Cerebellar cortex (tissue), 1 donor: Measurements from ENCODE around the gene GOLGA6L6.
"Not testable (repeated sequence)": the region's sequence is repeated elsewhere in the genome, so short reads cannot be mapped to it uniquely, and the experiment has no call there.

ENCODE experiments used
- DNase-seq: peaks from one replicate; pipeline ENCODE4 v3.0.0-alpha.2; 2015; ENCODE audit warnings: low spot score

The GOLGA6L6 gene, protein sequence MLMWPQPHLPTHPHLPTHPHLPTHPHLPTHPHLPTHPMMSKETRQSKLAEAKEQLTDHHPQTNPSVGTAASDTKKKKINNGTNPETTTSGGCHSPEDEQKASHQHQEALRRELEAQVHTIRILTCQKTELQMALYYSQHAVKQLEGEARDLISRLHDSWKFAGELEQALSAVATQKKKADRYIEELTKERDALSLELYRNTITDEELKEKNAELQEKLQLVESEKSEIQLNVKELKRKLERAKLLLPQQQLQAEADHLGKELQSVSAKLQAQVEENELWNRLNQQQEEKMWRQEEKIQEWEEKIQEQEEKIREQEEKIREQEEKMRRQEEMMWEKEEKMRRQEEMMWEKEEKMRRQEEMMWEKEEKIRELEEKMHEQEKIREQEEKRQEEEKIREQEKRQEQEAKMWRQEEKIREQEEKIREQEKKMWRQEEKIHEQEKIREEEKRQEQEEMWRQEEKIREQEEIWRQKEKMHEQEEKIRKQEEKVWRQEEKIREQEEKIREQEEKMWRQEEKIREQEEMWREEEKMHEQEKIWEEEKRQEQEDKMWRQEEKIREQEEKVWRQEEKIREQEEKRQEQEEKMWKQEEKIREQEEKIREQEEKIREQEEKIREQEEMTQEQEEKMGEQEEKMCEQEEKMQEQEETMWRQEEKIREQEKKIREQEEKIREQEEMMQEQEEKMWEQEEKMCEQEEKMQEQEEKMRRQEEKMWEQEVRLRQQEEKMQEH

DNA sequence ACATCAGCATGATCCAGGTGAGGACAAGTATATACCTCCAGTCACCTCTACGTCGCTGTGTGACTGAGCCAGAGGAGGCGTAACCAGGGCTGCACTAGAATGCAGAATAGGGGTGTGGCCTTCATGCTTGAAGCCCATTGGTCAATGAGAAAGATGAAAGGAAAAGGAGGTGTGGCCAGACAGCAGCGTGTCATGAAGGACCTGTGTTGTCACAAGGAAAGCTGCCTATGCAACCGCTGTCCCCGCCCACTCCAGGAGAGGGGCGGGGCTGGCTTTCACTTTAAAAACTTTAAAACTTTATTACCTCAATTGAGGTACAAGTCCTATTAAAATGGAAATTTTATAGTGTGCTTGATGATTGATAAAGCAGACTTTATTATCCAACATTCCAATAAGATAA, at the start of gene GOLGA6L6:
GOLGA6L6 (minus strand) TSS at position 101 of the 400 bp plus-strand sequence; CDS start at position 10, 91 bp downstream.
- not testable (repeated sequence) for DNase-seq

DNA sequence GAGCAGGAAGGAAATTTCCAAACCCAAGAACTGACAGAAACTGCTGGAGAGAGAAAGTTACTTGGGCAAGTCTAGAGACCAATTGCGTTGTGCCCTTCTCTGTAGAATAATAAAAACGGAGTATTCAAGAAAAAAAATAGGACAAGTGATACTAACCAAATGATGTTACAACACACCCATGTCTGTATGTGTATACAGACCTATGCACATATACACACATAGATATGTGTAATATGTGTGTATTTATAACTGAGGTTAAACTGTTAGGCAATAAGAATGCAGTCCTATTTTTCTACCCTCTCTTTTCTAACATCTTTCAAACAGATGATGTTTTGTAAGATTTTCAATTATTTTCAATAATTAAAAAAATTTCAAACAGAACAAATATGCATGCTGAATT, 48.5 kb upstream of the GOLGA6L6 start:
- DNase-seq: not testable (repeated sequence)

DNA sequence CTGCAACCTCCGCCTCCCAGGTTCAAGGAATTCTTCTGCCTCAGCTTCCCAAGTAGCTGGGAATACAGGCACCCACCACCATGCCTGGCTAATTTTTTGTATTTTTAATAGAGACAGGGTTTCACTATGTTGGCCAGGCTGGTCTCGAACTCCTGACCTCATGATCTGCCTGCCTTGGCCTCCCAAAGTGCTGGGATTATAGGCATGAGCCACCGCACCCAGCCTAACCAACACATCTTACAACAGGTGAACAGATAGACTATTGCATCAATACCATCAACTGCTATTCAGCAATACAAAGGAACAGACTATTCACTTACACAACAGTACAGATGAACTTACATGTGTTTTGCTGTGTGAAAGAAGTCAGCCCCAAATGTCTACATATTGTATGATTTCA, 45.2 kb upstream of the GOLGA6L6 start:
- not testable (repeated sequence) for DNase-seq

DNA sequence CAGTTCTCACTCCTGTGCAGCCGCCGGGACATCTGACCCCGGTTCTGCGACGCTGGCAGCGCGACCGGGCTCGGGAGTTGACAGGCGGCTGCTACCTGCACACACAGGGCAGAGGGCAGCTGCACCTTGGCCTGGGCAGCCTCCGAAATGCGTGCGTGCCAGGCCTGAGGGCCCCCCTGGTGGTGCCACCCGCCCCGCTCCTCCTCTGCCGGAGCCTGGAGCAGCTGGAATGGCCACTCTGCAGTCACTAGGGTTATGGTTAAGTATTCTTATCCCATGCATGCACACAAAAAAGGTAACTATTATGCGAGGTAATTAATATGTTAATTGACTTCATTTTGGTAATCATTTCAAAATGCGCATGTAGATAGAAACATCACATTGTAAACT, 41.1 kb upstream of the GOLGA6L6 start:
- DNase-seq: not testable (repeated sequence)

DNA sequence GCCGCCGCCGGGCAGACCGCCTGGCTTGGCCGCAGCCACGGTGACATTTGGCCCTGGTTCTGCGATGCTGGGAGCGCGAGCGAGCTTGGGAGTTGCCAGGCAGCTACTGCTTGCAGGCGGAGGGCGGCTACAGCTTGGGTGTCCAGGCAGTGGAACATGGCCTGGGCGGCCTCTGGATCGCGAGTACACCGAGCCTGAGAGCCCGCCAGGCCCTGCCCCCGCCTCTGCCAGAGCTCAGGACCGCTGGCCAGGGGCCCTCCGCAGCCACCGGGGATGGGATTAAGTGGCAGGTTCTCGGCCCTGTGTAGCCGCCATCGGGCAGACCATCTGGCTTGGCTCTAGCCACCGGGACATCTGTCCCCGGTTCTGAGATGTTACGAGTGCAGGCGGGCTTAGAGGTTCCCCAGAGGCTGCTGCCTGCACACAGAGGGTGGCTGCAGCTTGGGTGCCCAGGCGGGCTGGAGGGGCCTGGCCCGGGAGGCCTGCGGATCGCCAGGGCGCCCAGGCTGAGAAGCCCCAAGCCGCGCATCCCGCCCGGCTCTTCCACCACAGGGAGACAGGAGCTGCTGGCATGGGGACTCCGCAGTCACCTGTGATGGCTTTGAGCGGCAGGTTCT, 40.6 kb upstream of the GOLGA6L6 start:
- not testable (repeated sequence) for DNase-seq

DNA sequence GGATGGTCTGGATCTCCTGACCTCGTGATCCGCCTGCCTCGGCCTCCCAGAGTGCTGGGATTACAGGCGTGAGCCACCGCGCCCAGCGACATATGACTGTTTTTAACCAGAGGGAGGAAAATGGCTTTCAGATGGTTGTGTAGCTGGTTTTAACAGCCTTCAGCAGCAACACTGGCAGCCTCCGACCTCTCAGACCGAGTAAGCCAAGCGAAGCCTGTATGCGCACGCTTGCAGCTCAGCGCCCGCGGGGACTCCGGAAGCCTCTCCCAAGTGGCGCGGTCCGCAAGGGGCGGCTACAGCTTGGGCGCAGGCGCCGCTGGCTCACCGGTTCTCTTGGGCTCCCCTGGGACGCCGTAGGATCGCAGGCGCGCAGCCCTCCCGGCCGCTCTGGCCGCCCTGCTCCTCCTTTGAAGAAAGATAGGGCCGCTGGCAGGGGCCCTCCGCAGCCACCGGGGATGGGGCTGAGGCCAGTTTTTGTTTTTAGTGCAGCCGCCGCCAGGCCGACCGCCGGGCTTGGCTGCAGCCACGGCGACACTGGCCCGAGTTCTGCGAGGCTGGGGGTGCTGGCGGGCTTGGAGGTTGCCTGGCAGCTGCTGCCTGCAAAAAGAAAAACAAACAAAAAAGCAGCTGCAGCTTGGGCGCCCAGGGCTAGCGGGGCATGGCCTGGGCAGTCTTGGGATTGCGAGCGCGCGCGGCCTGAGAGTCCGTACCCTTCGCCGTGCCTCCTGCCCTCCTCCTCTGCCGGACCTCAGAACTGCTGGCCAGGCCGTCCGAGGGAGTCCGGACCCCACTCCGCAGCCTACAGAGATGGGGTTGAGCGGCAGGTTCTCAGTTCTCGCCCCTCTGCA, 39.9 kb upstream of the GOLGA6L6 start:
- DNase-seq: not testable (repeated sequence)

DNA sequence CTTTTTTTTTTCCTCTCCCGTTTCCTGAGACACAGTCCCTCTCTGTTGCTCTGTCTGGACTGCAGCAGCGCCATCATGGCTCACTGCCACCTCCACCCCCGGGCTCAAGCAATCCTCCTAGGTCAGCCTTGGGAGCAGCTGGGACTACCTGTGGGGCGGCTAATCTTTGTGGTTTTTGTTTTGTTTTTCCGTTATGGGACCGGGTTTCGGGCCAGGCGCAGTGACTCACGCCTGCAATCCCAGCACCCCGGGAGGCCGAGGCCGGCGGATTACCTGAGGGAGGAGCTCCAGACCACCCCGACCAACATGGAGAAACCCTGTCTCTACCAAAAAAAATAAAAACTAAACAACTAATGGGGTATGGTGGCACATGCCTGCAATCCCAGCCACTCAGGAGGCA, 38.1 kb upstream of the GOLGA6L6 start:
- DNase-seq: not testable (repeated sequence)

DNA sequence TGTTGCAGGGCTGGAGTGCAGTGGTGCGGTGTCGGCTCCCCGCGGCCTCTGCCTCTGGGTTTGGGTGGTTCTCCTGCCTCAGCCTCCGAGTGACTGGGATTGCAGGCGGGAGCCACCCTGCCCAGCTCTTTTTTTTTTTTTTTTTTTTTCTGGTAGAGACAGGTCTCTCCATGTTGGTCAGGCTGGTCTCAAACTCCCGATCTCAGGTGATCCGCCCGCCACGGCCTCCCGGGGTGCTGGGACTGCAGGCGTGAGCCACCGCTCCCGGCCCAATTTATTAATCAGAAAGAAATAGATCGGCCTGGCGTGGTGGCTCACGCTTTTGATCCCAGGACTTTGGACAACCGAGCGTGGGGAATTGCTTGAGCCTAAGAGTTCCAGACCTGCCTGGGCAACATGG, 9.7 kb upstream of the GOLGA6L6 start:
- DNase-seq: not testable (repeated sequence)

DNA sequence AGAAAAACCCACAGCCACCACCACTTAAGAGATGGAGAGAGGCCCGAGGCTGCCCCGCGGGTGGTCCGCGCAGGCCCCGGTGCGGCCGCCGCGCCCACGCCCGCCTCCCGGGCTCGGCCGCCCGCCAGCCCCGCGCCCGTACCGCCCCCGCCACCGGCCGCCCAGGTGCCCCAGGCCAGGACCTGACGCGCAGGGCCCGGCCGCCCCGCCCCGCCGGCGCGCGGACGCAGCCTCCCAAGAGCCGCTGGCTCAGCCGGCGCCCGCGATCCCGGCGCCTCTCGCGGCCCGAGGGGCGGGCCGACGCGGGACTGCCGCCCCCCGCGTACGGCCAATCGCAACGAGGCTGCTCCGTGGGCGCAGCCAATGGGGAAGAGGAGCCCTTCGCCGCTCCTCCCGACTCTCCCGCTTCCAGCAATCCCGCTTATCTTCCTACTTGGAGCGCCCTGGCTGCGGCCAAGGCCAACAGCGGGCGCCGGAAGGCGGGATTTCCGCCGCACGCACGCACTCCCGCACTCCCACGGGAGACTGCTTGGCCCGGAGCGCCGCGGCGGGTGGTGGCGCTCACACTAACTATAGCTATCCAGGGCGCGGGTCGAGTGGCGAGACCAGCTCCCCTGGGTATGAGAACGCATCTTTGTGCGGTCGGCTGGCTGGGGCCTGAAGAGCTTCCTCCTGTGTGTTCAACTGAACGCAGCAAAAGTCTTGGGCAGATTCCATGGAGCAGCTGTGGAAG, 35.5 kb downstream of the GOLGA6L6 start:
- not testable (repeated sequence) for DNase-seq

DNA sequence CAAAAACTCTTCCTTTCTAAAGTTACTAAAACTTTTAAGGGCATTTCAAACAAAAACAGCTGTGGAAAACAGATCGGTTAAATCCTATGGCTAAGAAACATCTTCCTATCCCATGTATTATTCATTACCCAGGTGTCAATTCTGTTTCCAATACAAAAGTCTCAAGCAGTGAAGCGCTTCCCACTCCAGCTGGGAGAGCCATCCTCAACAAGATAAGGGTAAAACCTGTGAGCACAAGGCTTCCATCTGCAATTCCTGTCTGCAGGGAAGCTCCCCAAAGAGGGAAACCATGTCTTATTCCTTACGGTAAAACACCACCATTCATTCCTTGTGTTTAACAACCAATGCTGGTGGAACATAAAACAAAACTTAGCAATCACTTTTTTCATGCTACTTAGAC, 38.8 kb downstream of the GOLGA6L6 start:
- DNase-seq: not testable (repeated sequence)

DNA sequence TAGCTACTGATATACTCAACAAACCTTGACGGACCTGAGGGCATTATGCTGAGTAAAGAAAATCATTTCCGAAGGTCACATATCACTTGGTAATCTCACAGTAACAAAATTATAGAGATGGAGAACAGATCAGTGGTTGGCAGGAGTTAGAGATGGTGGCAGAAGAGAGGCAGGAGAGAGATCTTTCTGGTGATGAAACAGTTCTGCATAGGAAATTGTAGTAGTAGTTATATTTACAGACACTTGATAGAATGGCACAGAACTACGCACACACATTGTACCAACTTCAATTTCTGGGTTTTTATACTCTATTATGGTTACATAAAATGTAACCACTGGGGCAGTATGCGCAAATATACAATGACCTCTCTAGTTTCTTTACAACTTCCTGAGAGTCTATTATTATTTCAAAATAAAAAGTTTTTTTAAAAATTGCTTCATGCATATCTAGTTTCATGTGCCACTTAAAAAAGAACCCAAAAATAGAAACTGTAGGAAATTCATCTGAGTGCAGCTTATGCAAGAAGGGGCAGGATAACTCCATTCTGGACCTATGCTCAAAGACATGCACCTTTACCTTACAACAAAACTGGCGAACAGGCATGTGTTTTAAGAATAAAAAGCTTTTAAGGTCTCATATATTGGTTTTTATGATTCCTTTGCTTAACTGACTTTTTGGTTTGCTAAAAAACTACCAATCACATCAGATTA, 39.9 kb downstream of the GOLGA6L6 start:
- DNase-seq: not testable (repeated sequence)

DNA sequence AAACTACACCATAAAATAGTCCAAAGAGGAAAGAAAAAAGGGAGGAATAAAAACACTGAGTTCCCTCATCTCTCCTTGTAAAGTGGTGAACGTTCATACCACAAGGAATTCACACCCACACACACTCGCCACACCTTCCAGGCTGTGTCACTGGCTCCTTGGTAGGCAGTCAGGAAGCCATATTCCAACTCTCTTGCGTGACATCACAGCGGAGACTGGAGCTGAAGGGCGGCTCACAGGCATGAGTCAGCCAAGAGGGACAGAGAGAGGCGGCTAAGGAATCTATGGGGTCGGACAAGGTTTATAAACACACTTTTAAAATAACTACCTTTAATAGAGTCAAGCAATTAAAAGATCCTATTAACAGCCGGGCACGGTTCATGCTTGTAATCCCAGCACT, 43.8 kb downstream of the GOLGA6L6 start:
- not testable (repeated sequence) for DNase-seq

DNA sequence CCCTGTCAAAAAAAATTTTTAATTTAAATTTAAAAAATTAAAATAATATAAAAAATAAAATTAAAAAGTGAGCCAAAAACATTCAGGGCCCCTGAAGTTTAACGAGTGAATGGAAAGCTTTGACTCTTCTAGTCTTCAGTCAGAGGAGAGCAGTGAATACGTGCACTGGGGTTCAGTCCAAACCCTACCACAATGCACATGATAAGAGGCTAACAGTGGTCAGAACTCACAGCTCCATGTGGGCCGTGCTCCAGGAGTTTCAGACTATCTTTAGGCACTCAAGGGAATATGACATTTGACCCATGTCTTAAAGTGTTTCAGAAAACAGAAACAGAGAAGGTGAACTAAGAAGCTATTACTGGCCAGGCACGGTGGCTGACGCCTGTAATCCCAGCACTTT, 48.6 kb downstream of the GOLGA6L6 start:
- not testable (repeated sequence) for DNase-seq

DNA sequence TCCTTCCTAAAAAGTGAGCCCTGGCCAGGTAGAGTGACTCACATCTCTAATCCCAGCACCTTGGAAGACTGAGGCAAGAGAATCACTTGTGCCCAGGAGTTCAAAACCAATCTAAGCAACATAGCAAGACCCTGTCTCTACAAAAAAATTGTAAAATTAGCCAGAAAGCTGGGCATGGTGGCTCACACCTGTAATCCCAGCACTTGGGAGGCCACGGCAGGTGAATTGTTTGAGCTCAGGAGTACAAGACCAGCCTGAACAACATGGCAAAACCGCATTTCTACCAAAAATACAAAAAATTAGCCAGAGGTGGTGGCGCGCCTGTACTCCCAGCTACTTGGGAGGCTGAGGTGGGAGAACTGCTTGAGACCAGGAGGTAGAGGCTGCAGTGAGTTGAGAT, 49.0 kb downstream of the GOLGA6L6 start:
- not testable (repeated sequence) for DNase-seq

DNA sequence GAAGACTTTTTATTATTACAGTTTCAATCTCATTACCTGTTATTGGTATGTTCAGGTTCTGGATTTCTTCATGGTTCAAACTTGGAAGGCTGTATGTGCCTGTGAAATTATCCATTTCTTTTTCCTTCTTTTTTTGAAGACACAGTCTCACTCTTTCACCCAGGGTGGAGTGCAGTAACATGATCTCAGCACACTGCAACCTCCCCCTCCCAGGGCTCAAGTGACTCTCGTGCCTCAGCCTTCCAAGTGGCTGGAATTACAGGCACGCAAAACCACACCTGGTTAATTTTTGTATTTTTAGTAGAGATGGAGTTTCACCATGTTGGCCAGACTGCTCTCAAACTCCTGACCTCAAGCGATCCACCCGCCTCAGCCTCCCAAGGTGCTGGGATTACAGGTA, 52.3 kb downstream of the GOLGA6L6 start:
- not testable (repeated sequence) for DNase-seq
